ENCODE measurements around the gene C14orf180.

Gene C14orf180

GRCh38 chr14:104585966-104586697 is 6.6 kb downstream of the C14orf180 start:
- FAIRE-seq: no peak
- TF ChIP-seq POLR2AphosphoS5 (IDR thresholded peaks at IDR 0.05; ENCODE audit: low read depth, low read length) (no peak), TAF1 (IDR thresholded peaks at IDR 0.05; ENCODE audit: borderline replicate concordance, low read depth, low read length) (no peak), POLR2A (IDR thresholded peaks at IDR 0.05; ENCODE audit: low read depth, low read length) (no peak)
- no peak for DNase-seq (ENCODE audit: insufficient read length)

GRCh38 chr14:104586832-104587620 is 7.5 kb downstream of the C14orf180 start:
- no peak for FAIRE-seq
- no peak for TF ChIP-seq POLR2A (IDR thresholded peaks at IDR 0.05; ENCODE audit: low read depth, low read length)
- no peak for TF ChIP-seq TAF1 (IDR thresholded peaks at IDR 0.05; ENCODE audit: borderline replicate concordance, low read depth, low read length)
- no peak for TF ChIP-seq POLR2AphosphoS5 (IDR thresholded peaks at IDR 0.05; ENCODE audit: low read depth, low read length)
- no peak for DNase-seq (ENCODE audit: insufficient read length)

- TF ChIP-seq TAF1 (IDR thresholded peaks at IDR 0.05; ENCODE audit: borderline replicate concordance, low read depth, low read length): no peak
- no peak for TF ChIP-seq POLR2AphosphoS5 (IDR thresholded peaks at IDR 0.05; ENCODE audit: low read depth, low read length)
- no peak for TF ChIP-seq POLR2A (IDR thresholded peaks at IDR 0.05; ENCODE audit: low read depth, low read length)
- FAIRE-seq (no peak), DNase-seq (ENCODE audit: insufficient read length) (no peak)
Measured at GRCh38 chr14:104587641-104588040, 8.1 kb downstream of the C14orf180 start.

- DNase-seq (ENCODE audit: insufficient read length) (no peak), FAIRE-seq (no peak)
- TF ChIP-seq POLR2A (IDR thresholded peaks at IDR 0.05; ENCODE audit: low read depth, low read length) (no peak), TAF1 (IDR thresholded peaks at IDR 0.05; ENCODE audit: borderline replicate concordance, low read depth, low read length) (no peak), POLR2AphosphoS5 (IDR thresholded peaks at IDR 0.05; ENCODE audit: low read depth, low read length) (no peak)
Measured at GRCh38 chr14:104588066-104588857, 8.7 kb downstream of the C14orf180 start.

GRCh38 chr14:104589338-104590195 is 10.0 kb downstream of the C14orf180 start:
- no peak for DNase-seq (ENCODE audit: insufficient read length)
- FAIRE-seq: no peak
- no peak for TF ChIP-seq POLR2AphosphoS5 (IDR thresholded peaks at IDR 0.05; ENCODE audit: low read depth, low read length)

DNA sequence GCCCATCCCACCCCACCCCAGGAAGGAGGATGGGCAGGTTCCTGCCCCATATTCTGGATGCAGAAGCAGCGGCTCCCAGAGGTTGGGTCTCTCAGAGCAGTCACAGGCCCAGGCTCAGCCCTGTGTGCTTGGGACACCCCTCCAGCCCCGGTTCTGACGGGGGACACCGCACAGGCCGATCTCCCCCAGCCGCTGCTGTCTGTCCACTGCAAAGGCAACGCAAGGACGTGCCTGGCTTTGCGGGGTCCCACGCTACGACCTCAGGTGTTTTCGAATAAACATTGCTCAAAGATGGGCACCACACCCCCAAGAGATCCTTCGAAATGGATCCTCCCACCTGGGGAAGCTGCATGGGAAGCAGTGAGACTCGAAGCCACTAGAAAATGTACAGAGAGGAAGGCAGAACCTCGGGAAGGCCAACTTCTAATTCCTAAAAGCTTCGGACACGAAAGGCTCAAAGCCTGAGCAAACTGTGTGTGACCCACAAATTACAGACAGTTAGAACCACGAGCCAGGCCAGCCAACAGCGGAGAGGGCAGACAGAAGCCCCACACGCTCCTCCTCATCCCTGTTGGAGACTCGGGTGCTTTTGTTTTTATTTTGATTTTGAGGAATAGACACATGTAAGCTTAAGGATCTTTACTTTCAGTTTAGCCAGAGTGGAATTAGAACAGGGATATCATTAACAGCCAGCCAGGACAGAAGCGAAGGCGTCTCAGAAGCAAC is 10.8 kb downstream of the C14orf180 start:
- DNase-seq (ENCODE audit: insufficient read length) (no peak), FAIRE-seq (no peak)
- TF ChIP-seq TAF1 (IDR thresholded peaks at IDR 0.05; ENCODE audit: borderline replicate concordance, low read depth, low read length) (no peak), POLR2A (IDR thresholded peaks at IDR 0.05; ENCODE audit: low read depth, low read length) (no peak)

DNA sequence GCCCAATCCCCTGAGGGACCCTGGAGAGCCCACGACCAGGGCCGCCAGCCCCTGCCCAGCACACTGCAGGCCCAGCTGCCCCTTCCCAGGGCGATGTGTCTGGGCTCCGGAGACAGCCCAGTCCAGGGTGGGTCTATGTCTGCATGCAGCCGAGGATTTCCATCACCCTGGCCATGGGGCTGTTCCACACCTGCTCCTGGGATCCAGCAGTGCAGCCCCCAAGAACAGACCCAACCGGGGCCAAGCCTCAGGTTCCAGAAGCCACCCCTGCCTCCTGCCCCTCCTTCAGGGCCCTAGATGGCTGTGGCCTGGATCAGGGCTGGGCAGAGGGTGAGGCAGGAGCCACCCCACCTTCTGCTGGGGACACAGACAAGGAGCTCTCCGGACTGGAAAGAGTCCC is 11.5 kb downstream of the C14orf180 start:
- DNase-seq (ENCODE audit: insufficient read length) (no peak), FAIRE-seq (no peak)
- no peak for TF ChIP-seq TAF1 (IDR thresholded peaks at IDR 0.05; ENCODE audit: borderline replicate concordance, low read depth, low read length)
- no peak for TF ChIP-seq POLR2A (IDR thresholded peaks at IDR 0.05; ENCODE audit: low read depth, low read length)
- no peak for TF ChIP-seq POLR2AphosphoS5 (IDR thresholded peaks at IDR 0.05; ENCODE audit: low read depth, low read length)

DNA sequence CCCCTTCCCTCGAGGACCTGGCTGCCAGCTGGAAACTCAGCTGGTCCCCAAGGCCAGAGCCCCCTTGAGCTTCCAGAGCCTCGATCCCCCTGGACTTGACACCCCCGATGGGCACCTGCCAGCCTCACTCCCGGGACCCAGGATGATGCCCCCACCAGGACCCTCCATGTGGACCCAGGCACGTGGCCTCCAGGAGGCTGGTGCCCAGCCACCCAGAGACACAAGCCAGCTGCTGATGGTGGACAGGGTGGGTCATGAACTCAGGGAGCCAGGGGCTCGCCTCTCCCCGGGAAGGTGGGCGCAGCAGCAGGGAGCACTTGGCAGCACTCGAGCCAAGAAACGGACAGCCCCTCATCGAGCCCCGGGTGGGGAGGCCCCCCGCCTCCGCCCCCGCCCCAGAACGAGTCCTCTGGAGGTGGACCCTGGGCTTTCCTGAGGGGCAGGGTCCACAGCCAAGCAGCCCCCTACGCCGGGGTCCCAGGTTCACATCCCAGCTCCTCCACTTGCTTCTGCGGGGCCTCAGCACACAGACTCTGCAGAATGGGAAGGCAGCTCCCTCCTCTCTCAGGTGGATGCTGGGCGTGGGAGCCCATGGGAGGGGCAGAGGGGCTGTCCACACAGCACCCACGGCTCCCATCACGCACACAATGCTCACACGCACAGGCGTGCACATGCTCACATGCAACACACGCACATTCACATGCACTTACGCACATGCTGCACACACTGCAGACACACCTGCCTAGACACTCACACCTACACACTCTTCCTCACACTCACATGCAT is 12.1 kb downstream of the C14orf180 start:
- TF ChIP-seq POLR2AphosphoS5 (IDR thresholded peaks at IDR 0.05; ENCODE audit: low read depth, low read length): no peak
- no peak for TF ChIP-seq POLR2A (IDR thresholded peaks at IDR 0.05; ENCODE audit: low read depth, low read length)
- TF ChIP-seq TAF1 (IDR thresholded peaks at IDR 0.05; ENCODE audit: borderline replicate concordance, low read depth, low read length): no peak
- FAIRE-seq: no peak
- DNase-seq (ENCODE audit: insufficient read length): no peak

DNA sequence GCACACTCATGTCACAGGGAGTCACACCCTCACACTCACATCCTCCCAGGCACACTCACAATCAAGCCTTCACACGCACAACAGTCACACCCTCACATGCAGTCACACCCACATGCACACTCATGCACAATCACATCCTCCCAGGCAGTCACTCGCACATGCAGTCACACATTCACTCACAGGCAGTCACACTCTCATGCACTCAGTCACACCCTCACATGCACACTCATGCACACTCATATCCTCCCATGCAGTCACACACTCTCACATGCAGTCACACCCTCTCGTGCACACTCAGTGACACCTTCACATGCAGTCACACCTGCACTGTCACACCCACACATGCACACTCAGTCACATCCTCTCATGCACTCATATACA is 12.7 kb downstream of the C14orf180 start:
- DNase-seq (ENCODE audit: insufficient read length): no peak
- no peak for FAIRE-seq
- no peak for TF ChIP-seq TAF1 (IDR thresholded peaks at IDR 0.05; ENCODE audit: borderline replicate concordance, low read depth, low read length)

GRCh38 chr14:104592785-104593184 is 13.2 kb downstream of the C14orf180 start:
- DNase-seq (ENCODE audit: insufficient read length): no peak
- no peak for TF ChIP-seq POLR2AphosphoS5 (IDR thresholded peaks at IDR 0.05; ENCODE audit: low read depth, low read length)
- TF ChIP-seq TAF1 (IDR thresholded peaks at IDR 0.05; ENCODE audit: borderline replicate concordance, low read depth, low read length): no peak
- no peak for TF ChIP-seq POLR2A (IDR thresholded peaks at IDR 0.05; ENCODE audit: low read depth, low read length)
- no peak for FAIRE-seq
